GM19372 (cell line): ENCODE results near the gene MOB3C.

Source experiments
- ATAC-seq: cut with Tn5 transposase; IDR thresholded peaks from one replicate; pipeline ENCODE4 v1.9.1; 2021; ENCODE audit warnings: mild to moderate bottlenecking, low read depth, moderate library complexity; ENCODE audit not compliant: unreplicated experiment

MOB3C gene

DNA sequence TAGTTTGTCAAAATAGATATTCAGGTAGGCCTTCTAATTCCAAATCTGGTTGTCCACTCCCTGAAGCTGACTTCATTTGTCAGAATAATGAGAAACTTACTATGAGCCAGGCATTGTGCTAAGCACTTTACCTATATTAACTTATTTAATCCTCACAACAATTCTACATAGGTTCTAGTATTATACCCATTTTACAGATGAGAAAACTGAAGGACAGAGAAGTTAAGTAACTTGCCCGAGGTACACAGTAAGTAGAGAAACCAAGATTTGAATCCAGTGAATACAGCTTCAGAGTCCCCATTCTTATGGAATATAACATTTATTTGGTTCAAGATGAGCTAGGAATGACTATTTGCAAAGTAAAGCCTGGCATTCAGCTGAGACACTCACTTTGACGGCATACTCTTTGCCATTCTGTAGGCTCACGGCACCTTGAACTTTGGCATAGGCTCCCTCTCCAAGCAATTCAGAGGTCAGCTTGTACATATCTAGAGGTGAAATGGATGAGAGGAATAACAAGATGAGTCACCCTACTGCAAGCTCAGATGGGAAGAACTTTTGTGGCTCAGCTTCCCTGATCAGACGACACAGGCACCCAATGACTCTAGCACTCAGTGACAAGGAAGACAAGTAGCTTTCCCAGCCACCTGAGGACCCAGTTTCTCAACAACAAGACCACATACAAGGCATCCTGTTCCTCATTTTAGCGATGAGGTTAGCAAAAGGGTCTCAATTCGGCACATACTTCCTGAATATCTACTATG, 36.3 kb downstream of the MOB3C start:
- ATAC-seq: no peak

DNA sequence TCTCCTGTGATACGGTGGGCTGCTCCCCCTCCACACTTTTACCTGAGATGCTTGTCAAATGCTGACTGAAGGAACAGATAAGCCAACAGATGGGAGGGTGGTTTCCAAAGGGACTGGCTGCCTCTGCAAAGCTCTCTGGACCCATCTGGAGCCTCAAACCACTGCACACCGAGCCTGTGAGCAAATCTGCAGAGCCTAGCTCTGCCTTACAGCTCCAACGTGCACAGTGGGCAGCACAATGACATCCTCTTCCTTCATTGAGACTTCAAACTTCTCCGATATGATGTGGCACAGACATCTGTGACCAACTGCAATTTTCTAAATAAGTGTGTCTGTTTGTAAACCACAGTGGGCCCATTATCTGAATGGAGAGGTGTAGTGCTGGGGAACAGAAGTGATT, 38.9 kb downstream of the MOB3C start:
- no peak for ATAC-seq

DNA sequence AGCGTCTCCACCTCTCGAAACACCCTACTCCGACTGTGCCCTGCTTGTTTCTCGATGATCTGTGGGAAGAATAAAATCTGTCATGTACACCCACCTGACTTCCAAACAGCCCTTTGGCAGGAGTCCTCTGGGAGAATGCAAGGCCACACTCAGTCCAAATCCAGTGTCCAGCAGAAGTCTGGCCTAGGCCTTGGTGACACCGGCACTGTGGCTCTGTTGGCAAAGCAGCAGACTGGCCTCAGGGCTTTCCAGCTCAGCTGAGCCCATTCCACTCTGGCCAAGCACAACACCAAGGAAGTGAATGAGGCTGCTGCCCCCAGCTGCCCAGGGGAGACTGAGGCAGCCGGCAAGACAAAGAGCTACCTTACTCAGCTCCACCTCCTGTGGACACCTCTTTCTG, 40.0 kb downstream of the MOB3C start:
- no peak for ATAC-seq

DNA sequence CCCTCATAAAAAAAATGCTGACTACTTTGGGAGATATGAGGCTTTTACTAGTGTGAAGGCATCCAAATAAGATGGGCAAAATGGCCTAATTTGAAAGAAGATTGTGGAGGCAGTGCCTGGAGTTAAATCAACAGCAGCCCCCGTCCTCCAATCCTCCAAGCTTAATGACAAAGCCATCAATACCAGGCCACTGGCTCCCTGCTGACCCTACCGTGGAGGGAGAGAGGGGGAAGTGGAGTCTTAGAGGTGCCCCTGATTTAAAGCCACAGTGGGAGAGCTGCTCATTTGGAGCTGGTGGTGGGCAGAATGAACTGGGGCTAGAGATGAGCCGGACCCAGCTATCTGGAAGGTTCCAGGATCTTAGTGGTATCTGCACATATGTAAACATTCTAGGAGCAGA, 40.8 kb downstream of the MOB3C start:
- no peak for ATAC-seq

DNA sequence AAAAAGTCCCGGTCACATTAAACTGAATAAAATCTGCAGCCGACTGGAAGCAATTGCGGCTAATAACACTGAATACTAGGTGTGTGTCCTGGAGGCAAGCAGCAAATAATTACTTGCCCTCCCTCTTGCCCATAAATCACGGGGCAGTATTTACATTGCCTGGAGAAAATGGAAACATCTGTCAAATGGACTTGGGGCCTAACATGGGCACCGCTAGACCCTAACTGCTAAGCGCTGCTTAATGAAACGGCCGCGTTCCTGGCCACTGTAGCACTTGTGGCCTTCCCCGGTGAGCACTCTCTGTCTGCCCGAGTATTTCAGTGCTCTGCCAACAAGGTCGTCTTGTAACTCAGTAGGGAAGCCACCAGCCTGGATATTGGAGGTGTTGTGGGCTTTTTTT, 41.3 kb downstream of the MOB3C start:
- no peak for ATAC-seq

DNA sequence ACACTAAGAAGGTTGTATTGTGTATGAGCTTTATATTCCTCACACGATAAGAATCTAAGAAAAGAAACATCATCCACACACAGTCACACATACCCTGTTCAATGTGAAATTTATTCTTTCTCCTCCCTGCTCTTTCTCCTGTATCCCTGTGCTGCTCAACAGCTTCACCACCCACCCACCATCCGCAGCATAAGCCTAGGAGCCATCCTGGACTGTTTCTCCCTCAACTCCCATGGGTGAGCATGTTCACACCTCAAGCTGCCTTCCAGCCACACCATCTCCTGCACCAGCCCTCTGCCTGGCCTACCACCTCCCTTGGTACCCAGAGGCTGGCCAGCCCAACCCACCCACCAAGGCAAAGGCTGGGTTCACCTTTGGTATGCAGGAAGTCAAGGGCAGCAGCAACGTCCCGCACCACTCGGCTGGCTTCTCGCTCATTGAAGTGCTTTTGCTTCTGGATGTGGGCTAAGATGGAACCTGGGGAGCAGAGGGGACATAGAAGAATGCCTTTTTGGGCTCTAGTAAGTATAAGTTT, 44.9 kb downstream of the MOB3C start:
- ATAC-seq: no peak

DNA sequence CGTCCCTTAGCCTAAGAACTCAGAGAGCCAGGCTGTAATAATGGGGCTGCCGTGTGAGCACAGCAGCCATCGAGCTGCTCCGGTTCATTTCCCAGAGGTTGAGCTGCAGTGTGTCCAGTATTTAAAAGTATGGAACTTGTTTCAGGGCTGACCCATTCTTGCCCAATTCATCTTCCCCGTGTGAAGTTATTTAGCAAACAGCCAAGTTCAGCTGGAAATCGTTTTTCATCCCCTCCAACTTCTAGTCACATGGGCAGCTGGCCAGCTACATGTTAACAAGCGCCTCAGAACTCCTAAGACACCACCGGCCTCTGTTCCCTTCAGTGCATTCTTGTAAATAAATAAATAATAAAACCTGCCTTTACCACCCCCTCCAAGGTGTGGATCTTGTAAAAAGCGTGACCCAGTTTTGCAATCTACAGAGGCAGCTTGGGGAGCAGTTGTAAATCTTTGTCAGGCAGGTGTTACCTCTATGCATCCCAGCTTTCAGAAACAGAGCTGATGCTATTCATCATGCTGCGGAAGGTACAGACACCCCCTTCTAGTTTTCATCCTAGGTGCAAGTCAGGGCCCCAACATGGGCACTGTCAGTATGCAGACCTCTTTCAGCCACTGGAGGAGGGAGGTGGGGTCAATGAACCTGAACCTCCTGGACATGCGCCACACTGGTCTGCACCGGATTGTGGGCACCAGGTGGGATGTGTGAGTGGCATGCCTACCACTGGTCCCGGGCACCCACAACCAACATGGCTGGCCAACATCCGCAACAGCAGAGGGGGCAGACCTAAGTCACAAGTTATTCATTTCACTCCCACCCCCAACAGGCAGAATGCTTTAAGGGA, 46.5 kb downstream of the MOB3C start:
- ATAC-seq: no peak

DNA sequence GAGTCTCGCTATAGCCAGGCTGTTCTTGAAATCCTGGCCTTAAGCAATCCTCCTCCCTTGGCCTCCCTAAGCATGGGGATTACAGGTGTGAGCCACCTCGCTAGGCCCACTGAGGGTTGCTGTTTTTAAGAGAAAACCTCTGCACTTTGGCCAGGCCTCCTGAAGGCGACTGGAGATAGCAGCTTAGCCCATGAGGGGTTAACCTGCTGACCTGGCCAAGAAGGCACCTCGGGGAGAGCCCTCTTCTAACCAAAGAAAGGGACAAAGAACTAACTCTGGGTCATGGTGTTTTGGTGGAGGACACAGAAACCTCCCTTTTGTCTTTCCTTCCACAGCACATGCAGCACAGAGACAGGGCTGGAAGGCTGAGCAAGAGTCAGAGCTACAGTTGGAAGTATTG, 47.5 kb downstream of the MOB3C start:
- no peak for ATAC-seq

DNA sequence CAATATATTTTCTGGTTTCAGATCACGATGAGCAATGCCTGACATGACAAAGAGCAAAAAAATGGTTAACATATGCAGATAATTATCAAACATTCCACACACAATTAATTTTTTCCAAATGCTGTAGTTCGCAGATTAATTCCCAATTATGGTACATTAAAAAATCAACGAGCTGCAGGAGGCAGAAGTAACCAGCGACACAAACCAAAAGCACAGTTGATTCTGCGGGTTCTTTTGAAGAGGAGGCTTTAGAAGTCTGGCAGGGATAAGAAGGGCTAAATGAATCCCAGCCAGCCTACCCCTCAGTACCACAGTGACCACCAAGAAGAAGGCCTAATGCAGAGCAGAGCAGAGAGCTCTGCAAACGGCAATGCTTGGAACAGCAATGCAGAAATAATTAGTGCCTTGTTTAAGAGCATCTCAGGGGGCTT, 48.1 kb downstream of the MOB3C start:
- ATAC-seq: no peak

DNA sequence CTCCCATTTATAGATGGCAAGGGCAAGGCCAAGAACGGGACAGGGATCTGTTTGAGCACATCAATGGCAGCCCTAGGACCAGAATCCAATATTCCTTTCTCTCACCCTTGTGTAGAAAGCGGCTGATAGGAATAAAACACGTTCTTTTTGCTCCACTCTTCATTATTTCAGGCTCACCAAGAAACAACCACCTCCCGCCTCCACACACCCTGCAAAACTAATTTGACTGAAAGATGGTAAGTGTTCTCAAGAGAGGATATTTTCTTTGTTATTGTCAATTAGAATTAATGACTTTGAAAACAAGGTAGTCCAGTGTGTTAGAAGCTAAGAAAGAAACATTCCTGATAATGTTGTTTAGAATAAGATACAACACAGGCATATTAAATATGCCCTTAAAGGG, 53.3 kb downstream of the MOB3C start:
- no peak for ATAC-seq

DNA sequence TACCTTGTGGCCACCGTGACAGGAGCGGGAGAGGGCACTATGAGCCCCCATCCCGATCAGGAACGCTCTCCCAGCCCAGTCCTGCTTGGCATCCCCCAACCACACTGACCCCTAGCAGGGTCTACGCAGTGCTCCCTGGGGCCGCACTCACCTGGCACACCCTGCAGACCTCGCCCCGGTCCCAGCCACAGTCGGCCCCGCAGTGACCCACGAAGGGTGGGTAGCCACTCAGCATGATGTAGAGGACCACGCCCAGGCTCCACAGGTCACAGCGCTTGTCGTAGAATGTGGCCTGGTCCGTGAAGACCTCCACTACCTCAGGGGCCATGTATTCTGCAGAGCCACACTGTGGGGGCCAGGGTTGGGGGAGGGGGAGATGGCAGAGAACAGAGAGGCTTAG, 54.1 kb downstream of the MOB3C start:
- no peak for ATAC-seq

DNA sequence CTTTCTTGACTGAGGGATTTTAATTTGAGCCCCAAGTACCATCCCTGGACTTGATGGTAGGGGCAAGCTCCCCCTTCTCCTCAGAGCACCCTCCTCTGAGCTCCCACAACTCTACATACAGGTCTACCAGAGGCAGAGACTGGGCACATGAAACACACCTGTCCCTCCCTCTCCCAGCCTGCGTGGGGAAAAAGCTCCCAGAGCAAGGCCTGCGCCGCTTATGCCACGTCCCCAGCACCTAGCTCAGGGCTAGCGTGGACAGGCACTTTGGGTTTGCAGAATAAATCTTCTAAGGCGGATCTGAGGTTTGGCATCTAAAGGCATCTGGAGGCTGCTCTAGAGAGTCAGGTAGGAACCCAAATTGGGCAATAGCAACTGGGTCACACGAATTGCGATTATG, 57.6 kb downstream of the MOB3C start:
- no peak for ATAC-seq

DNA sequence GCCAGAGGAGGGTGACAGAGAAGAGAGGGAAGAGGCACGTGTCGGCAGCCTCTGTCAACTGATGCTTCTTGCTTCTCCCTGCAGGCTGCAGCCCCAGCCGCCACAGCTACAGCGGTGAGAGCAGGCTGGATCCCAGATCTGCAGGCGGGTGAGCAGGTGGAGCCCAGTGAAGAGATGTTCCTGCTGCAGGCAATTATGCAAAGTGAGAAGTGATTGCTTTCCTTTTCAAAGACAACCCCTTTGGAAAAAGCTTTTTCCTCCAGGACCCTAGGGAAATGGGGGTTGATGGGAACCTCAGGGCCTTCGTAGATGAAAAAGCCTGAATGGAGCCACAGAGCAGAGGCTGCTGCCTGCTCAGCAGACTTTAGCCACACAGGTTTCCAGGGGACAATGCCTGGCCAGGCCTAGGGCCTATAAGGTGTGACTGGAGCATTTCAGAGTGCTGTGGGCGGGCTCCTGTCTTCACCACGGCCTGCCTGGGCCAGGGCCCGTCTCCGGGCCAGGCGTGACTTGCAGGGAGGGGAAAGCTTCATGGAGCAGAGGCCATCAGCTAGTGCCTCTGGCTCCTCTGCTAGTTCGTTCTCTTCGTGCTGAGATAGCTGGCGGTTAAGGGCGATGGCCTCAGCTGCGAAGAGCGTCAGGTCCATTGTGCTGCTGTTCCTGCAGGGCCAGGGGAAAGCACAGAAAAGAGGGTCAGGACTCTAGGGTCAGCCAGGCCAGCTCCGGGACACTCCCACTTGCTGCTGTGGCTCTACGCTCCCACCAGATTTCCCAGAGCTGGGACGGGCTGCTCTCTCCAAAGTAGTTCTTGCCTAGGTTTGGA, 58.3 kb downstream of the MOB3C start:
- ATAC-seq: no peak
